ENCODE results near the gene NME3.

The NME3 gene

GRCh38 chr16:1768767-1769401 is 2.5 kb downstream of the NME3 start:
- DNase-seq (ENCODE audit: low read depth): no peak

DNA sequence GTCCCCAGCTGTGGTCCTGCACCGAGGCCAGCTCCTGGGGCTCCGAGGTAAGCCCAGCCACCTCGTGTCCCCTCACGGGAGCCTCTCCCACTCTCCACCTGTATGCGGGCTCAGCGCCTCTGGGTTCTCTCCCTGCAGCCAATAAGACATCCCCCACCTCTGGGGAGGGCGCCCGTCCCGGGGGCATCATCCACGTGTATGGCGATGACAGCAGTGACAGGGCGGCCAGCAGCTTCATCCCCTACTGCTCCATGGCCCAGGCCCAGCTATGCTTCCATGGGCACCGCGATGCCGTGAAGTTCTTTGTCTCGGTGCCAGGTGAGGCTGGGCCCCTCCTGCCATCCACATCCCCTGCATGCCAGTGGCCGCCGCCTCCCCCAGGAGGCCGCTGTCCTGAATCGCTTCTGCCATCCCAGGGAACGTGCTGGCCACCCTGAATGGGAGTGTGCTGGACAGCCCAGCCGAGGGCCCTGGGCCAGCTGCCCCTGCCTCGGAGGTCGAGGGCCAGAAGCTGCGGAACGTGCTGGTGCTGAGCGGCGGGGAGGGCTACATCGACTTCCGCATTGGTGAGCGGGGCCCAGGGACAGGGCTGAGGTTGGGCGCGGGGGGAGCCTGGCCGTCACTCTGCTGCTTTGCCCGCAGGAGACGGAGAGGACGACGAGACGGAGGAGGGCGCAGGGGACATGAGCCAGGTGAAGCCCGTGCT is 3.1 kb downstream of the NME3 start:
- DNase-seq (ENCODE audit: low read depth): no peak

DNA sequence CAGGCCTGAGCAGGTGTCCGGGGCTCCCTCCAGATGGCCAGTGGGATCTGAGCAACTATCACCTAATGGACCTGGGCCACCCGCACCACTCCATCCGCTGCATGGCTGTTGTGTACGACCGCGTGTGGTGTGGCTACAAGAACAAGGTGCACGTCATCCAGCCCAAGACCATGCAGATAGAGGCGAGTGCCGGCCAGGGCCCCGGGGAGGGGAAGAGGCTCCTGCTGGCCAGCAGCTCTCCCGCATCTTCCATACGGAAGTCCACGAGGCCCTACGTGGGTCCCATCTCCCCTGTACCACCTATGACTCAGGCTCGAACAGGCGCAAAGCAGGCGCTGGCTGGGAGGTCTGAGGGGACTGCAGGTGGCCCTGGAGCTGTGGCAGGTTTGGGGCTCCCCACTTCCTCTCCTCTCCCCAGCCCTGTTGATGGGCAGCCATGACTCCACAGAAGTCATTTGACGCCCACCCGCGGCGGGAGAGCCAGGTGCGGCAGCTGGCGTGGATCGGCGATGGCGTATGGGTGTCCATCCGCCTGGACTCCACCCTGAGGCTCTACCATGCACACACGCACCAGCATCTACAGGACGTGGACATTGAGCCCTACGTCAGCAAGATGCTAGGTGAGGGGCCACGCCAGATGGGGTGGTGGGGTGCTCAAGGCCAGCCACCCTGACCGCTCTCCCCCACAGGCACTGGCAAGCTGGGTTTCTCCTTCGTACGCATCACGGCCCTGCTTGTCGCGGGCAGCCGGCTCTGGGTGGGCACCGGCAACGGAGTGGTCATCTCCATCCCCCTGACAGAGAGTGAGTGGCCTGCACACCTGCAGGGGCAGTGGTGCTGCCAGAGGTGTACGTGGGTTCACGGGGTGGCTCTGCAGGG is 4.0 kb downstream of the NME3 start:
- DNase-seq (ENCODE audit: low read depth): no peak

DNA sequence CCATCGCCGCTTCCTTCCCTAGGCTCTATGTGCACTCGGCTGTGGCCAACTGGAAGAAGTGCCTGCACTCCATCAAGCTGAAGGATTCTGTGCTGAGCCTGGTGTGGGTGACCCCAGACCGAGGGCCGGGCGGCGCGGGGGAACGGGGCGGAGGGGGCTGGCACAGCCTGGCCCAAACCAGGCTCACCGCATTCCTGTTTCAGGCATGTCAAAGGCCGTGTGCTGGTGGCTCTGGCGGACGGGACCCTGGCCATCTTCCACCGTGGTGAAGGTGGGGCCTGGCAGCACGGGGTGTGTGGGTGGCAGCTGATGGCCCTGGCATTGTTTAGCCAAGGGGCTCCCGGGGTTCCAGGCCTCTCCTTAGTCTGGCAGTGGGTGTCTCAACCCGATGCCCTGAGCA is 4.6 kb downstream of the NME3 start:
- DNase-seq (ENCODE audit: low read depth): no peak

DNA sequence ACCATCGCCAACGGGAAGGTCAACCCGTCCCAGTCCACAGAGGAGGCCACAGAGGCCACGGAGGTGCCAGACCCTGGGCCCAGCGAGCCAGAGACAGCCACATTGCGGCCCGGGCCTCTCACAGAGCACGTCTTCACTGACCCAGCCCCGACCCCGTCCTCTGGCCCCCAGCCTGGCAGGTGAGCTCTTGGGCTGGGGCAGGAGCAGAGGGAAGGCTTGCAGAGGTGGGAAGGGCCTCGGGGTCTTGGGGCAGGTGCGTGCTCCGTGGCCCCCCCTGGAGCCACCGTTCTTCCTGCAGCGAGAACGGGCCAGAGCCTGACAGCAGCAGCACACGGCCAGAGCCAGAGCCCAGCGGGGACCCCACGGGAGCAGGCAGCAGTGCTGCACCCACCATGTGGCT is 5.1 kb downstream of the NME3 start:
- DNase-seq (ENCODE audit: low read depth): no peak

DNA sequence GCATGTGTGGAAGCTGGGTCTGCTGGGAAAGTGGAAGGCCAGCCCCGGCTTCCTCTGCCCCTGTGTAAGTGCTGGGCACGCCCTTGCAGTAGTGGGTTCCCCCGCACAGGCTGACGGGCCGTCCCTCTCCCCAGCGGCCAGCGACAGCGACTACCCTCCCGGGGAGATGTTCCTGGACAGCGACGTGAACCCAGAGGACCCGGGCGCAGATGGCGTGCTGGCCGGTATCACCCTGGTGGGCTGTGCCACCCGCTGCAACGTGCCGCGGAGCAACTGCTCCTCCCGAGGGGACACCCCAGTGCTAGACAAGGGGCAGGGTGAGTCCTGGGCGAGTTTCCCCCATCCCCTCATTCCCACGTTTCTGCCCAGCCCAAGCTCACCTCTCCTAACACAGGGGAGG is 5.5 kb downstream of the NME3 start:
- DNase-seq (ENCODE audit: low read depth): no peak

GRCh38 chr16:1764971-1765370 is 6.4 kb downstream of the NME3 start:
- DNase-seq (ENCODE audit: low read depth): no peak

DNA sequence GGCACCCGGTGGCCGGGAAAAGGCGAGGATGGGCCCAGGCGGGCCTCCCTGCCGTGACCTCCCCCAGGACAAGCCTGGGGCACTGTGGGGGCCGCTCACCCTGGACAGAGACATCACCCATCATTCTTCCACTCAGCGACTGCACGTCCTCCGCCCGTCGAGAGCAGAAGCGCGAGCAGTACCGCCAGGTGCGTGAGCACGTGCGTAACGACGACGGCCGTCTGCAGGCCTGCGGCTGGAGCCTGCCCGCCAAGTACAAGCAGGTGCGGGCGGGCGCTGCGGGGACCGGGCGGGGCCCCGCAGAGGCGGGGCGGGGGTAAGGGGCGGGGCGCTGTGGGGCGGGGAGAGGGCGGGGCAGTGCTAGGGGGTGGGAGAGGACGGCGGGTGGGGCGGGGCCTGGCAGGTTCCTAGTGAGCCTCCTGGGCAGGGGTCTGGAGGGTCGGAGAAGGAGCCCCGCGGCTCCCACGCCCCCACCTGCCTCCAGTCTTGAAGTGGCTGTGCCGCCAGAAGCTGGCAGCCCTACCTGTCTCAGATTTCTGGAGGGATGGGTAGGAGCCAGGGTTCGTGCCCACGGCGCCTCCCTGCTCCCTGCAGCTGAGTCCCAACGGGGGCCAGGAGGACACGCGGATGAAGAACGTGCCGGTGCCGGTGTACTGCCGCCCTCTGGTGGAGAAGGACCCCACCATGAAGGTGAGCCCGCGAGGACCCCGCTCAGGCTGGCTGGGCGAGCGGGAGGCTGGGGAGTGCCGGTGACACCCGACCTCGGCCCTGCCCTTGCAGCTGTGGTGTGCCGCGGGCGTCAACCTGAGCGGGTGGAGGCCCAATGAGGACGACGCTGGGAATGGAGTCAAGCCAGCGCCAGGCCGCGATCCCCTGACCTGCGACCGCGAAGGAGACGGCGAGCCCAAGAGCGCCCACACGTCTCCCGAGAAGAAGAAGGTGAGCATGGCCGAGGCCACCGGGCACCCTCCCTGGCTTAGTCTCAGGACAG is 7.5 kb downstream of the NME3 start:
- DNase-seq (ENCODE audit: low read depth): no peak

DNA sequence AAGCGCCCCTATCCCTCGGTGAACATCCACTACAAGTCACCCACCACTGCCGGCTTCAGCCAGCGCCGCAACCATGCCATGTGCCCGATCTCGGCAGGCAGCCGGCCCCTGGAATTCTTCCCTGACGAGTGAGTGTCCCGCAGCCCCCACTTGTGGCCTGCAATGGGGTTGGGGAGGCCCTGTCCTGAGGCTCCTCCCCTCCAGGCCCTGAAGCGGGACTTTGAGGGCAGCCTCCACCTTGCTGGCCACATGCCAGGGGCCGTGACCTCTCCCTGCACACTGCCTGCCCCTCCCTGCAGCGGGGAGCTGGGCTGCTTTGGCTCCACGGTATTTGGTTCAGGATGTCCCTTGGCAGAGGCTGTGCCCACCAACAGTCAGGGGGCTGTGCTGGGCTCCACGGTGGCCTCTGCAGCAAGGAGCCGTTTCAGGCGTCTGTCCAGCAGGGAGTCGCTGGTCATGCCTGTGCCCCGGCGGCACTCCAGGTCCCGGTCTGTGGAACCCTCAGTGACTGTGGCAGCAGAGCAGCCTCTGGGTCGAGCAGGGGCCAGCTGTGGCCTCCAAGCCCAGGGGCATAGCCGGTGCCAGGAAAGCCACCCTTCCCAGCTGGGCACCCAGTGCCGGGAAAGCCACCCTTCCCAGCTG is 8.3 kb downstream of the NME3 start:
- DNase-seq (ENCODE audit: low read depth): no peak

DNA sequence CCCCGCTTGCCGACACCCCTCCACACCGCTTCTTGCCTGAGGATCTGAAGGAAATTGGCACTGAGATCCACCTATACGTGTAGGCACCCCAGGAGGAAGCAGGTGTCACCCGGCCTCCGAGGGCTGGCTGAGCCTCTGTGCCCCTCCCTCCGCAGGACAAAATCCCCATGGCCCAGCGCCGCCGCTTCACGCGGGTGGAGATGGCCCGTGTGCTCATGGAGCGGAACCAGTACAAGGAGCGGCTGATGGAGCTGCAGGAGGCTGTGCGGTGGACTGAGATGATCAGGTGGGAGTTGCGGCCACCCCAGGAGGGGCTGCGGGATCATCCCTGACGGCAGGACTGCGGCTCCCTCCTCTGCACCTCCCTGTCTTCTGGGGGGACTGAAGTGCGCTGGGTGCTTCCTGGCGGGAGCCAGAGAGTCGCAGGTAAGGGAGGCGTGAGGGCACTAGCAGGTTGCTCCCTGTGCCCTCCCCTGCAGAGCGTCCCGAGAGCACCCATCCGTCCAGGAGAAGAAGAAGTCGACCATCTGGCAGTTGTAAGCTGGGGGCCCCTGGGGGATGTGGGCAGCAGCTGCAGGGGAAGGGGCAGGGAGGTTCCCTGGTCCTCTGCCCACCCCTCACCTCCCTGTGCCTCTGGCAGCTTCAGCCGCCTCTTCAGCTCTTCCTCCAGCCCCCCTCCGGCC is 9.0 kb downstream of the NME3 start:
- no peak for DNase-seq (ENCODE audit: low read depth)

- no peak for DNase-seq (ENCODE audit: low read depth)
Observed at GRCh38 chr16:1761751-1762150, 9.6 kb downstream of the NME3 start.

- no peak for DNase-seq (ENCODE audit: low read depth)
Observed at GRCh38 chr16:1760911-1761310, 10.4 kb downstream of the NME3 start.

DNA sequence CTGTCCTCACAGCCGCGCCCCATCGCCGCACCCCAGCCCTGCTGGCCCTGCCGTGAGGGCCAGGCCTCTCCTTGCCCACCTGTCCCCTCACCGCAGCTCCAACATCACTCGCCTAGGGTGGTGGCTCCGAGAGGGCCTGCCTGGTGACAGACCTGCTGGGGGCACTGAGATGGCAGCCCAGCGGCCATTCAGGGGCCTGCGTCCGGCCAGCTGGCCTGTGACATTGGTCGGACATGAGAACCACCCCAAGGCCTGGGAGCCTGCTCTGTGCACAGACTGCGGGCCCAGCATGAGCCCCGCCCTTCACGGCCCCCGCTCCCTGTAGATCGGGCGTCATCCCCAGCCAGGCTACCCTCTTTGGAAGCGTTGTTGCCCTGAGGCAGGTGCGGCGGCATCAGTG is 11.8 kb downstream of the NME3 start:
- no peak for DNase-seq (ENCODE audit: low read depth)

- DNase-seq (ENCODE audit: low read depth): no peak
Observed at GRCh38 chr16:1758923-1759322, 12.4 kb downstream of the NME3 start.

GRCh38 chr16:1757714-1758461 is 13.5 kb downstream of the NME3 start:
- DNase-seq (ENCODE audit: low read depth): no peak

DNA sequence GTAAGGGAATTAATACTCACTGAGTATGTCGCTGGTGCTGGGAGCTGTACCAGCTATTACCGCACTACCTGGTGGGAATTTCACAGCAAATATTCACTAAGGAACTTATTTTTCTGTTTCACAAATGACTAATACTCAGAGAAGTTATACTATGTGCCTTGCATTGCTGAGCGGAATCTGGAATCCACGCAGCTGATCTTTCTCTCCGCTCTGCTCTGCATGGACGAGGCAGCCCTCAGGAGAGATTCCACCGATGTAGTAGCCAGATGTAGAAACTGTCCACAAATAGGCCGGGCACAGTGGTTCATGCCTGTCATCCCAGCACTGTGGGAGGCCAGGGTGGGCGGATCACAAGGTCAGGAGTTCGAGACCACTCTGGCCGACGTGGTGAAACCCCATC is 17.1 kb downstream of the NME3 start:
- DNase-seq (ENCODE audit: low read depth): no peak

DNA sequence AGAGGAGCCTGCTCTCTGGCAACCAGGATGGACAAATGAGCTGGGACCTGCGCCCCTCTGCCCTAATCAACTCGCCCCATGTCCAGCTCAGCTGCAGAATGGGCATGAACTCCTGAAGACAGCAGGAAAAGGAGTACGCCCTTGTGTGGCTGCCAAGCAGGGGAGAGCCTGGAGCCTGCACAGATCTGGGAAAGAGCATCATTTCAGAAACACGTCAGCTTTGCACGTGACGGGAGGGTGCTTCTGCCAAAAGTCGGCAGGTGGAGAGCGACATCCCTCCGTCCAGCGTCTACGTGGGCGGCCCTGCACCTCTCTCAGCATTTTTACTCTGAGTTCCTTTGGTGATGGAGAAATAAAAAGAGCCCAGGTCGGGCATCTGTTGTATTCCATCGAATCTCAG is 18.5 kb downstream of the NME3 start:
- no peak for DNase-seq (ENCODE audit: low read depth)

- no peak for DNase-seq (ENCODE audit: low read depth)
Observed at GRCh38 chr16:1751946-1752345, 19.4 kb downstream of the NME3 start.

- no peak for DNase-seq (ENCODE audit: low read depth)
Observed at GRCh38 chr16:1749152-1750117, 21.9 kb downstream of the NME3 start.
